Measurements from ENCODE around the gene SWI5. TPM values are rescaled to one million over a fixed set of nuclear protein-coding genes. Genes with fewer than 3 reads are reported as not detected.

The SWI5 gene
- total RNA-seq, 1 experiment from 2014 or later, result 22.4 TPM

- CTCF ChIA-PET, result interaction anchor here (0.7 to 1.6 kb wide), 5 partner anchors 9 to 169 kb away, joined by 3 to 5 read pairs (median 3); no protein-coding TSS in a partner anchor
- peaks cover 11% of the 10 kb centered on the region for H3K79me2 ChIP-seq (ENCODE audit: insufficient read depth, low read length)
- RAD21 ChIA-PET (ENCODE audit: low non-redundant PET in 1 of 2, low total read pairs in 2 of 2, uncharacterized antibody in 2 of 2, unreplicated experiment in 2 of 2), result no interaction called here
- H3K4me3 ChIP-seq (replicated peaks in 1 of 2; ENCODE audit: low read depth in 1 of 2, low read length in 2 of 2), result peak overlapping the region; percentile 72 to 74
- peak overlapping the region; percentile 94 for H3K9ac ChIP-seq (ENCODE audit: low read length)
- intact Hi-C loops (cut with micrococcal nuclease), result no loop called here
- TF ChIP-seq SRF (IDR thresholded peaks at IDR 0.05; ENCODE audit: low read depth) (no peak), CEBPB (IDR thresholded peaks at IDR 0.05; ENCODE audit: low read depth) (no peak), EZH2 (IDR thresholded peaks at IDR 0.05) (no peak), YY1 (IDR thresholded peaks at IDR 0.05; ENCODE audit: extremely low read depth, insufficient replicate concordance, low read depth, low read length) (no peak), POLR2A (IDR thresholded peaks at IDR 0.05; ENCODE audit: borderline replicate concordance, extremely low read depth, insufficient read depth, insufficient read length) (no peak), JUND (IDR thresholded peaks at IDR 0.05) (no peak), MAX (IDR thresholded peaks at IDR 0.05) (no peak), FOSL1 (IDR thresholded peaks at IDR 0.05; ENCODE audit: low read depth) (no peak), ZBTB33 (IDR thresholded peaks at IDR 0.05; ENCODE audit: extremely low read depth, insufficient replicate concordance, low read length) (no peak), ZNF274 (IDR thresholded peaks at IDR 0.05; ENCODE audit: low read depth, low read length) (no peak)
- POLR2A ChIA-PET, result interaction anchor here (0.6 to 1.1 kb wide), 9 partner anchors 10 to 175 kb away, joined by 3 to 4 read pairs (median 3); no protein-coding TSS in a partner anchor
- H3K36me3 ChIP-seq (ENCODE audit: control insufficient read depth in 1 of 2, insufficient read depth in 2 of 2, low read length in 2 of 2), result no peaks in the 10 kb centered on the region; a peak in 1 of 4 replicates
- peak overlapping the region; percentile 91 for H3K4me2 ChIP-seq (ENCODE audit: low read length)
- no peak overlapping the region for H2AFZ ChIP-seq (ENCODE audit: low read depth, low read length, poor library complexity, severe bottlenecking)
- H3K9me2 ChIP-seq (ENCODE audit: insufficient read depth), result no peaks in the 10 kb centered on the region
- H3K27ac ChIP-seq (ENCODE audit: low read depth, low read length), result peak overlapping the region; percentile 84
- H4K20me1 ChIP-seq (ENCODE audit: insufficient read depth), result no peaks in the 10 kb centered on the region
- peak; percentile 18 for ATAC-seq
- no peak for DNase-seq (ENCODE audit: low read depth, low spot score)
- peaks cover 8 to 29% of the 10 kb centered on the region in 2 experiments; a peak in 3 of 4 replicates for H3K4me1 ChIP-seq (ENCODE audit: control insufficient read depth in 1 of 2, insufficient read depth in 2 of 2, low read length in 2 of 2)
- no peaks in the 10 kb centered on the region for H3K9me3 ChIP-seq (ENCODE audit: control insufficient read depth in 1 of 2, insufficient read depth in 1 of 2, low read depth in 1 of 2, low read length in 2 of 2)
- BruUV-seq (replicated peaks), result no TSS peak
- H3K27me3 ChIP-seq (ENCODE audit: insufficient read depth, low read length), result no peaks in the 10 kb centered on the region
Measured at GRCh38 chr9:128250839-128251731, 25.0 kb upstream of the SWI5 start.

All from HCT116 (cell line).